PFSK-1 (cell line): Measurements from ENCODE around the gene KDM4B.

Experiments used
- FOXP2 ChIP-seq: optimal IDR thresholded peaks from 2 replicates; pipeline ENCODE3; 2011; ENCODE audit warnings: borderline replicate concordance, control low read depth, inconsistent platforms; ENCODE audit not compliant: insufficient read depth; ENCODE audit errors: extremely low read length, extremely low read depth
- POLR2AphosphoS5 ChIP-seq: IDR thresholded peaks from 2 replicates; pipeline ENCODE4 v1.6.1; 2012; ENCODE audit warnings: low read depth, mild to moderate bottlenecking, control low read depth, low read length, moderate library complexity
- REST ChIP-seq, 2 experiments: IDR thresholded peaks; 2 replicates each; pipeline versions ENCODE4 v1.6.1 to v1.8.0; 2011 to 2012; ENCODE audit warnings: low read depth in 2 of 2, low read length in 2 of 2, control low read depth in 1 of 2, inconsistent platforms in 1 of 2, mild to moderate bottlenecking in 1 of 2, moderate library complexity in 1 of 2; ENCODE audit not compliant: insufficient read depth in 1 of 2
- SIN3A ChIP-seq: IDR thresholded peaks from 2 replicates; pipeline ENCODE4 v1.6.1; 2012; ENCODE audit warnings: mild to moderate bottlenecking, low read length, moderate library complexity, borderline replicate concordance; ENCODE audit not compliant: insufficient read depth
- TAF1 ChIP-seq: IDR thresholded peaks from 2 replicates; pipeline ENCODE4 v1.6.1; 2012; ENCODE audit warnings: low read length, control low read depth, borderline replicate concordance; ENCODE audit not compliant: insufficient read depth

The KDM4B gene

GRCh38 chr19:4983346-4984105, 14.6 kb downstream of the KDM4B start:
- TF ChIP-seq REST (IDR thresholded peaks at IDR 0.05; ENCODE audit: insufficient read depth in 1 of 2, low read depth in 2 of 2, low read length in 2 of 2): no peak
- TF ChIP-seq POLR2AphosphoS5: no peak
- TF ChIP-seq FOXP2: no peak
- no peak for TF ChIP-seq SIN3A
- no peak for TF ChIP-seq TAF1

GRCh38 chr19:4984106-4984380, 15.1 kb downstream of the KDM4B start:
- no peak for TF ChIP-seq REST (IDR thresholded peaks at IDR 0.05; ENCODE audit: insufficient read depth in 1 of 2, low read depth in 2 of 2, low read length in 2 of 2)
- no peak for TF ChIP-seq TAF1
- no peak for TF ChIP-seq POLR2AphosphoS5
- no peak for TF ChIP-seq FOXP2
- no peak for TF ChIP-seq SIN3A

GRCh38 chr19:4984438-4984990, 15.6 kb downstream of the KDM4B start:
- no peak for TF ChIP-seq REST (IDR thresholded peaks at IDR 0.05; ENCODE audit: insufficient read depth in 1 of 2, low read depth in 2 of 2, low read length in 2 of 2)
- TF ChIP-seq SIN3A: no peak
- no peak for TF ChIP-seq TAF1
- TF ChIP-seq POLR2AphosphoS5: no peak
- TF ChIP-seq FOXP2: no peak

- TF ChIP-seq SIN3A (no peak), REST (IDR thresholded peaks at IDR 0.05; ENCODE audit: insufficient read depth in 1 of 2, low read depth in 2 of 2, low read length in 2 of 2) (no peak), TAF1 (no peak)
Measured at GRCh38 chr19:4985551-4985991, 16.7 kb downstream of the KDM4B start.

GRCh38 chr19:4986056-4986455, 17.1 kb downstream of the KDM4B start:
- no peak for TF ChIP-seq SIN3A
